IMR-90 (cell line): ENCODE data around the gene LARP7. TPM values are rescaled to one million over a fixed set of nuclear protein-coding genes. Genes with fewer than 3 reads are reported as not detected.

Experiments
- ATAC-seq: fragments of 200-7000 bp; cut with Tn5 transposase; 2 replicates; pipeline ENCODE4 v1.9.1; 2020; ENCODE audit warnings: low read depth, mild to moderate bottlenecking, moderate library complexity
- BruUV-seq: library from RNA; stranded (reverse); fragments of 400-500 nt; replicated peaks from 2 replicates; lab custom pipeline; 2021; lab: Mats Ljungman, UMichigan
- CTCF ChIA-PET: fragments of 300-600 bp; formaldehyde crosslinking; extraction: SDS; loops from one replicate; lab custom pipeline; 2021; ENCODE audit warnings: antibody characterized with exemption; lab: Yijun Ruan, JAX
- POLR2A ChIA-PET: fragments of 300-600 bp; sonication (Branson Sonifier 250); formaldehyde crosslinking; loops from one replicate; lab custom pipeline; 2022; ENCODE audit warnings: antibody characterized with exemption; ENCODE audit not compliant: unreplicated experiment; lab: Charles Lee
- DNase-seq: peaks from one replicate; pipeline ENCODE4 v3.0.0; 2013
- H2AFZ ChIP-seq: replicated peaks from 2 replicates; pipeline ENCODE3; 2013; ENCODE audit warnings: low read length, mild to moderate bottlenecking; ENCODE audit not compliant: poor library complexity
- H2AK5ac ChIP-seq: 2 replicates; pipeline ENCODE4 v1.6.1; 2013; ENCODE audit warnings: low read depth, low read length, inconsistent platforms
- H2AK9ac ChIP-seq: replicated peaks from 2 replicates; pipeline ENCODE3; 2013; ENCODE audit warnings: mild to moderate bottlenecking, low read depth, low read length, moderate library complexity; ENCODE audit not compliant: poor library complexity
- H2BK120ac ChIP-seq: 2 replicates; pipeline ENCODE4 v1.6.1; 2013; ENCODE audit warnings: low read depth, low read length, inconsistent platforms
- H2BK15ac ChIP-seq: 3 replicates; pipeline ENCODE4 v1.6.1; 2013; ENCODE audit warnings: low read depth, low read length, inconsistent platforms
- H2BK20ac ChIP-seq: 2 replicates; pipeline ENCODE4 v1.6.1; 2013; ENCODE audit warnings: low read depth, mild to moderate bottlenecking, inconsistent platforms, low read length, moderate library complexity
- H2BK5ac ChIP-seq: 2 replicates; pipeline ENCODE4 v1.6.1; 2013; ENCODE audit warnings: mild to moderate bottlenecking, low read depth, low read length, inconsistent platforms; ENCODE audit not compliant: poor library complexity, severe bottlenecking
- H3K14ac ChIP-seq: replicated peaks from 2 replicates; pipeline ENCODE4 v1.6.1; 2013; ENCODE audit warnings: low read depth, low read length, inconsistent platforms
- H3K18ac ChIP-seq: 2 replicates; pipeline ENCODE4 v1.6.1; 2013; ENCODE audit warnings: low read depth, low read length, control low read depth
- H3K23ac ChIP-seq: 2 replicates; pipeline ENCODE4 v1.6.1; 2013; ENCODE audit warnings: low read depth, low read length, inconsistent platforms
- H3K27ac ChIP-seq: 2 replicates; pipeline ENCODE4 v1.5.1; 2013; ENCODE audit warnings: mild to moderate bottlenecking, control low read depth, low read length; ENCODE audit not compliant: insufficient read depth
- H3K27me3 ChIP-seq: 2 replicates; pipeline ENCODE4 v1.6.1; 2013; ENCODE audit warnings: low read length; ENCODE audit not compliant: control insufficient read depth, insufficient read depth
- H3K36me3 ChIP-seq: 2 replicates; pipeline ENCODE4 v1.6.1; 2013; ENCODE audit warnings: low read length, mixed read lengths; ENCODE audit not compliant: control insufficient read depth, insufficient read depth
- H3K4ac ChIP-seq: 2 replicates; pipeline ENCODE4 v1.6.1; 2013; ENCODE audit warnings: low read depth, low read length, inconsistent platforms
- H3K4me1 ChIP-seq: 2 replicates; pipeline ENCODE4 v1.6.1; 2013; ENCODE audit warnings: low read length, mixed read lengths; ENCODE audit not compliant: control insufficient read depth, insufficient read depth
- H3K4me2 ChIP-seq: 2 replicates; pipeline ENCODE4 v1.6.1; 2013; ENCODE audit warnings: low read depth, mild to moderate bottlenecking, control low read depth, low read length, moderate library complexity
- H3K4me3 ChIP-seq: 2 replicates; pipeline ENCODE4 v1.5.1; 2013; ENCODE audit warnings: low read depth, mild to moderate bottlenecking, control low read depth, low read length, moderate library complexity; ENCODE audit not compliant: insufficient read depth
- H3K56ac ChIP-seq: 2 replicates; pipeline ENCODE4 v1.6.1; 2013; ENCODE audit warnings: low read length, inconsistent platforms; ENCODE audit not compliant: insufficient read depth; ENCODE audit errors: extremely low read depth
- H3K79me1 ChIP-seq, 2 experiments: 2 replicates each; pipeline ENCODE4 v1.6.1; 2013; ENCODE audit warnings: low read length in 2 of 2, inconsistent platforms in 1 of 2, low read depth in 1 of 2
- H3K9ac ChIP-seq: 2 replicates; pipeline ENCODE4 v1.6.1; 2013; ENCODE audit warnings: low read depth, low read length, control low read depth
- H3K9me1 ChIP-seq: 2 replicates; pipeline ENCODE4 v1.6.1; 2013; ENCODE audit warnings: low read length, inconsistent platforms; ENCODE audit not compliant: insufficient read depth
- H3K9me3 ChIP-seq: 2 replicates; pipeline ENCODE4 v1.6.1; 2013; ENCODE audit warnings: low read length; ENCODE audit not compliant: control insufficient read depth, insufficient read depth
- H4K20me1 ChIP-seq: 2 replicates; pipeline ENCODE4 v1.6.1; 2013; ENCODE audit warnings: low read length, inconsistent platforms; ENCODE audit not compliant: insufficient read depth
- H4K5ac ChIP-seq: 2 replicates; pipeline ENCODE4 v1.6.1; 2013; ENCODE audit warnings: mild to moderate bottlenecking, low read depth, low read length, control low read depth
- H4K8ac ChIP-seq, 2 experiments: 2 replicates each; pipeline ENCODE4 v1.6.1; 2013; ENCODE audit warnings: low read depth in 2 of 2, low read length in 2 of 2, control low read depth in 1 of 2, inconsistent platforms in 1 of 2
- H4K91ac ChIP-seq: 2 replicates; pipeline ENCODE4 v1.6.1; 2013; ENCODE audit warnings: low read depth, low read length, inconsistent platforms; ENCODE audit not compliant: insufficient read depth
- BHLHE40 ChIP-seq: fragments of 150-350 bp; IDR thresholded peaks from 2 replicates; pipeline ENCODE4 v1.6.1; 2016; ENCODE audit warnings: mild to moderate bottlenecking, low read depth, low read length
- CEBPB ChIP-seq: IDR thresholded peaks from 2 replicates; pipeline ENCODE4 v1.6.1; 2012; ENCODE audit warnings: low read depth, low read length, improper control_type of control experiment
- FOS ChIP-seq: fragments of 150-350 bp; IDR thresholded peaks from 2 replicates; pipeline ENCODE4 v1.6.1; 2016; ENCODE audit warnings: low read depth, low read length
- MAZ ChIP-seq: IDR thresholded peaks from 2 replicates; pipeline ENCODE4 v1.6.1; 2012; ENCODE audit warnings: low read depth, mild to moderate bottlenecking, low read length, improper control_type of control experiment, moderate library complexity, borderline replicate concordance
- POLR2A ChIP-seq: IDR thresholded peaks from 2 replicates; pipeline ENCODE4 v1.6.1; 2012; ENCODE audit warnings: mild to moderate bottlenecking, low read depth, low read length
- RAD21 ChIP-seq: IDR thresholded peaks from 2 replicates; pipeline ENCODE4 v1.6.1; 2012; ENCODE audit warnings: low read length, improper control_type of control experiment
- WGBS, 2 experiments: methylation state at CpG; one replicate each; pipeline versions ENCODE4 v1.1.5 to v1.1.7; 2013; ENCODE audit warnings: missing lambda C conversion rate in 2 of 2; ENCODE audit not compliant: insufficient read length in 1 of 2; ENCODE audit errors: extremely low coverage in 2 of 2; 5-methylcytosine and 5-hydroxymethylcytosine counted together
- dilution Hi-C: fragments of 300-500 bp; cut with HindIII; formaldehyde crosslinking; loops from one replicate; pipeline ENCODE4 v1.14.3; 2018; ENCODE audit warnings: low sequenced_read_pairs; ENCODE audit not compliant: unreplicated experiment
- in situ Hi-C: fragments of 300-500 bp; cut with MboI; formaldehyde crosslinking; loops from 3 replicates; pipeline ENCODE4 v1.14.3; 2019; ENCODE audit warnings: low sequenced_read_pairs, inconsistent platforms, mixed read lengths
- intact Hi-C: fragments of 100-400 bp; cut with micrococcal nuclease; formaldehyde crosslinking; loops from 2 replicates; pipeline ENCODE4 v1.10.0; 2022
- polyA plus RNA-seq, 3 experiments: library from polyadenylated mRNA; depleted of rRNA; stranded (reverse); fragments of >200 nt; gene quantifications; 2 replicates each; pipeline ENCODE4 v1.2.3, GENCODE V29; 2012; ENCODE audit warnings: low replicate concordance in 1 of 3
- total RNA-seq: library from RNA; depleted of rRNA; stranded (reverse); fragments of >200 nt; gene quantifications from 2 replicates; pipeline ENCODE4 v1.2.3, GENCODE V29; 2012

The LARP7 gene
- total and polyA plus RNA-seq, 2 of the 4 experiments (the other 2 are of a cell fraction): 5.9 to 15.3 TPM

- TF ChIP-seq MAZ: no peak
- TF ChIP-seq RAD21: no peak
These were observed 9.9 kb downstream of the LARP7 start (continued) for GRCh38 chr4:112646632-112647537.

GRCh38 chr4:112647785-112648184 lies 10.8 kb downstream of the LARP7 start:
- no peak overlapping the region for H2BK5ac ChIP-seq
- DNase-seq (no peak), ATAC-seq (no peak)
- H3K4me1 ChIP-seq: no peaks in the 10 kb centered on the region
- H2AFZ ChIP-seq: no peak overlapping the region
- H3K4me2 ChIP-seq: no peak overlapping the region
- no peak overlapping the region for H3K9ac ChIP-seq
- no peak overlapping the region for H2AK9ac ChIP-seq
- H3K27ac ChIP-seq: no peak overlapping the region
- intact Hi-C loops: no loop called here
- ChIA-PET CTCF (interaction anchor here (0.9 kb wide), 1 partner anchor 10 kb away, joined by 3 read pairs; no protein-coding TSS in a partner anchor), POLR2A (no interaction called here)
- no peak overlapping the region for H3K4me3 ChIP-seq
- H4K91ac ChIP-seq: no peak overlapping the region
- TF ChIP-seq POLR2A: no peak
- TF ChIP-seq BHLHE40: no peak
- TF ChIP-seq CEBPB: no peak
- TF ChIP-seq FOS: no peak
- H4K8ac ChIP-seq: no peak overlapping the region
- H2AK5ac ChIP-seq: no peak overlapping the region
- no peak overlapping the region for H2BK120ac ChIP-seq
- H4K20me1 ChIP-seq: no peaks in the 10 kb centered on the region
- no peak overlapping the region for H3K23ac ChIP-seq
- no peak overlapping the region for H3K4ac ChIP-seq
- no peak overlapping the region for H3K56ac ChIP-seq
- H2BK15ac ChIP-seq: no peak overlapping the region
- H3K36me3 ChIP-seq: peaks cover 16% of the 10 kb centered on the region
- no peaks in the 10 kb centered on the region for H3K27me3 ChIP-seq
- no peak overlapping the region for H3K14ac ChIP-seq
- no peak overlapping the region for H4K5ac ChIP-seq
- H2BK20ac ChIP-seq: no peak overlapping the region
- in situ Hi-C loops: loop anchor here (25.0 kb wide), 1 partner anchor 290 kb away; no protein-coding TSS in a partner anchor
- no TSS peak for BruUV-seq
- H3K18ac ChIP-seq: no peak overlapping the region
- no peaks in the 10 kb centered on the region for H3K9me3 ChIP-seq
- H3K9me1 ChIP-seq: no peaks in the 10 kb centered on the region
- no CpG with 5 or more reads among the region's 3 CpGs for WGBS, 2 experiments
- dilution Hi-C loops: no loop called here
- peaks cover 0 to under 1% of the 10 kb centered on the region in 2 experiments; a peak in 1 of 4 replicates for H3K79me1 ChIP-seq
